ENCODE results near the gene CEP68.

GRCh38 chr2:65071499-65072180 lies 15.4 kb downstream of the CEP68 start:
- no peak for TF ChIP-seq POLR2A (IDR thresholded peaks at IDR 0.05)
- TF ChIP-seq CTCF (IDR thresholded peaks at IDR 0.05): no peak

Measured in uterus (tissue), 2 donors.